ENCODE results near the gene GINS1. TPM values are rescaled to one million over a fixed set of nuclear protein-coding genes. Genes with fewer than 3 reads are reported as not detected.
"Not testable (repeated sequence)": the region's sequence is repeated elsewhere in the genome, so short reads cannot be mapped to it uniquely, and the experiment has no call there.

Gene GINS1
- total RNA-seq, 2 experiments from 2014 or later, result 24.6 to 32.7 TPM

DNA sequence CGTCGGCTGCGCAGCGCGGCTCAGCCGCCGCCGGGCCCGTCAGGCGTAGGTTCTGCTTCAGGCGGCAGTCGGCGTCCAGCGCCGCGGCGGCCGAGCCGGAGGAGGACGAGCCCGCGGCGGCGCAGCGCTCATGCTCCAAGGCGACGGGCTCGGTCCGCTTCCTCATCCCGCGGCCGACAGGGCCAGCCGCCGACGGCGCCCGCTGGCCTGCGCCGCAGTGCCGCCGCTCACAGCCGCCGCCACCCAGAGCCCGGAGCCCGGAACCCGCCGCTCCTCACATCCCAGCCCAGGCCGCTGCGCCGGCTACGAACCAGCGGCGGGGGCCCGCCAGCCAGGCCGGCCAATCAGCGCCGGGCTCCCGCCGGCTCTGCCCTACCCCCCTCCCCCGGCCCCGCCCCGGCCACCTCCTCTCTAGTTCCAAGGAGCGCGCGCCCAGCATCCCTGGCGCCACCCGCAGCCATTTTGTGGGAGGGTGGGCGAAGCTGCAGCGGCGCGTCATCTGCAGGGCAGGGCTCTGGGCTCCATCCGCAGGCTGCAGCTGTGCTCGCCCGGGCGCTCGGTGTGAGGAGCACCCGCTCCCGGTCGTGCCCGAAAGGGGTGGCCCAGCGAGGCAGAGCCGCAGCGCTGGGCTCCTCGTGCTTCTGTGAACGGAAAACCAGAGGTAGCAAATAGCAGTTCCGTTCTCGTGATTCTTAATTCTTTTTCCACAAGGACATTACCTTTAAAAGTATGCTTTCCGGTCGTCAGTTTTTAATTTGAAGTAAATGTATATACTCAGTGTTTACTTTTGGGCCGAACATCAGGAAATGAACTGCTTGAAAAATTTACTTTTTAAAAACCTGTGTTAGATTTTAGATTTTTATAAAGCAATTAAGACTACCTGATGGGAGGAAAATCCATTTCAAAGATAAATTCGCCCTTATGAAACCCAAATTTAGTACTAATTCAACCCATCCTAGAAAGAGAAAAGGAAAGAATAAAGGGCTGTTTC is 16.6 kb upstream of the GINS1 start, which contains the start of gene ABHD12:
Gene ABHD12, minus strand, starts transcription at position 298 of the 991 bp plus-strand sequence. Its CDS starts 132 bp downstream, at position 166.
- Mint-ChIP-seq H3K36me3 (ENCODE audit: low read depth) (peaks cover 8% of the 10 kb centered on the region), H3K4me1 (peaks cover 12% of the 10 kb centered on the region), H3K27ac (peak within 1 kb of the TSS; percentile 84), H3K9me3 (ENCODE audit: low read depth) (no peaks in the 10 kb centered on the region), H3K27me3 (no peaks in the 10 kb centered on the region), H3K4me3 (peak within 1 kb of the TSS; percentile 79)
- intact Hi-C loops (cut with DNase I, micrococcal nuclease), result loop anchor here (1.0 to 10.0 kb wide), 16 partner anchors 16 to 399 kb away; partner anchors contain the start of genes APMAP (in 2 of the 2), GINS1 (in 2 of the 2), NANP (in 2 of the 2) and PYGB (in 2 of the 2)
- CTCF ChIA-PET, result interaction anchor here (1.7 kb wide), 1 partner anchor 17 kb away, joined by 6 read pairs; the partner anchor contains the start of gene GINS1
- POLR2A ChIA-PET, result interaction anchor here (0.6 to 1.0 kb wide), 3 partner anchors 16 to 80 kb away, joined by 3 to 4 read pairs (median 3); partner anchors contain the start of gene GINS1
- DNase-seq, result peak; percentile 98
- ATAC-seq, result peak; percentile 97

DNA sequence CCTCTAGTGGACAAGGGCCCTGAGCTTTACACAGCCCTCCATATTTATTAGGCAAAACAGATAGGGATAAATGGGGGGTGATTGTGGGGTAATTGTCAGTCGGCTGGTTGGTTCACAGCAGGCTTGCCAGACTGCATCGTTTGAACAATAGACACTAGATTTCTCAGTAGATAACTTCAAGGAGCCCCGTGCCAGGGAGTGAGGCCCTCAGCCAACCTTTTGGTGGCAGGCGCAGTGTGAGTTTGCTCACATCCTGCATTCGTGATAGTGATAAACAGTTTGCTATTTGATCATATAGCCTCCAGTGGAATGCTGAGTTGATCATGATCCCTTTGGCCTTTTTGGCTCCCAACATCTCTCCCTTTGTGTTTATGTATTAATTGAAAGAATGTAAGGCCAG is 13.2 kb upstream of the GINS1 start:
- CTCF ChIA-PET, result interaction anchor here (0.7 kb wide), 1 partner anchor 9 kb away, joined by 3 read pairs; no protein-coding TSS in a partner anchor

DNA sequence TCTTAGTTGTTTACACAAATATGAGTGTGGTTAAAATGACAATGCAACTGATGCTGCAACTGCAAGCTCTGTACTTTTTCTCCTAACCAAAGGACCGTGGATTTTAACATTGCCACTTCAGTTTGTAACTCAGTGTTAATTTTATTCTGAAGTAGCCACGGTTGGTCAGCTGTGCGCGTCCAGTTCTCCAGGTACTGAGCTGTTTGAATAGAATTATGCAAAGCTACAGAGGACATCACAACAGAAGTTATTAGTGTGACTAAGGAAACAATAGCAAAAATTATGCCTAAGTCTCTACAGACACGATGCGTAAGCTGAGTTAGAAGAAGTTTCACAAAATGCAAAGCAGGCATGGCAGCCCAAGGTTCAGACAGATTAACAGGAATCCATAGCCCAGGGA is 12.5 kb upstream of the GINS1 start:
- Mint-ChIP-seq H3K36me3 (ENCODE audit: low read depth) (no peaks in the 10 kb centered on the region), H3K27me3 (no peaks in the 10 kb centered on the region), H3K4me3 (no peak overlapping the region), H3K9me3 (ENCODE audit: low read depth) (no peaks in the 10 kb centered on the region), H3K4me1 (no peaks in the 10 kb centered on the region), H3K27ac (no peak overlapping the region)
- ATAC-seq (no peak), DNase-seq (no peak)
- ChIA-PET CTCF (interaction anchor here (0.8 kb wide), 1 partner anchor 100 kb away, joined by 3 read pairs; no protein-coding TSS in a partner anchor), POLR2A (interaction anchor here (0.5 kb wide), 1 partner anchor 50 kb away, joined by 3 read pairs; no protein-coding TSS in a partner anchor)
- intact Hi-C loops (cut with DNase I, micrococcal nuclease), result loop anchor here (5.0 to 10.0 kb wide), 6 partner anchors 148 to 403 kb away; partner anchors contain the start of genes APMAP (in 1 of the 2), ENTPD6 (in 1 of the 2), NANP (in 1 of the 2) and PYGB (in 1 of the 2)

More for the DNA sequence above, 13.2 kb upstream of the GINS1 start:
- intact Hi-C loops (cut with DNase I, micrococcal nuclease), result loop anchor here (5.0 to 10.0 kb wide), 6 partner anchors 147 to 402 kb away; partner anchors contain the start of genes APMAP (in 1 of the 2), ENTPD6 (in 1 of the 2), NANP (in 1 of the 2) and PYGB (in 1 of the 2)
- peaks cover under 1% of the 10 kb centered on the region for H3K4me1 Mint-ChIP-seq
- H3K27ac Mint-ChIP-seq, result no peak overlapping the region
- POLR2A ChIA-PET, result no interaction called here
- ATAC-seq (no peak), DNase-seq (peak; percentile 13)
- no peaks in the 10 kb centered on the region for H3K9me3 Mint-ChIP-seq (ENCODE audit: low read depth)
- H3K4me3 Mint-ChIP-seq, result no peak overlapping the region
- no peaks in the 10 kb centered on the region for H3K27me3 Mint-ChIP-seq
- no peaks in the 10 kb centered on the region for H3K36me3 Mint-ChIP-seq (ENCODE audit: low read depth)

DNA sequence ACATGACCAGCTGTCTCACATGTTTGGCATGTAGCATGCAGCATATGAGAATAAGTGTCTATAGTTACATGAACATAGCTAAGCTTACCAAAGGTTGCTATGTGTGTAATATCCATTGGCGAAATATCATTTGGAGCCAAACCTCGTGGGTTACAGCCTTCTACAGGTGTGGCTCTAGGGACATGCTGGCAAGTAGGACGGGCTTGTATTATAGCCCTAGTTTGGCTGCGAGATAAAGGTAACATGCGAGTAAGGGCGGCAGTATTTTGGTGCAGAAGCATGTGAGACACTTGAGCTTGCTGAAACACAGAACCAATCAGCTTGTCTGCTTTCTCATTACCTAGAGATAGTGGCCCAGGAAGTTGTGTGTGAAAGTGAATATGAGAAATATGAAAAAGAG is 10.4 kb upstream of the GINS1 start:
- CTCF ChIA-PET, result interaction anchor here (0.6 to 5.7 kb wide), 6 partner anchors 11 to 402 kb away, joined by 3 to 34 read pairs (median 5); partner anchors contain the start of gene GINS1

DNA sequence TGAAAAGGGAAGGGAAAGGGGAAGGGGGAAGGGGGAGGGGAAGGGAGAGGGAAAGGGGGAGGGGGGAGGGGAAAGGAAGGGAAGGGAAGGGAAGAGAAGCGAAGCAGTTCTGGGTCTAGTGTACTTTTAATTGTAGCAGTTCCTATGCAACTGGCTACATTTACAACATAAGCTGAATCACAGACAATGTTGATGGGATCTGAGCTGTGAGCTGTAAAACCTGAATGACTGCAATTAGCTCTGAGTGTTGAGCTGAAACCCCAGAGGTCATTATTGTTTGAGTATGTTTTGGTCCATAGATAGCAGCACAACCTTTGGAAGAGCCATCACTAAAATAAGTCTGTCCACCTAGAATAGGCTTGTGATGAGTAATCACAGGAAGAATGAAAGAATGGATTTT is 9.7 kb upstream of the GINS1 start:
- intact Hi-C loops (cut with DNase I, micrococcal nuclease), result loop anchor here (2.0 to 10.0 kb wide), 4 partner anchors 103 to 403 kb away; partner anchors contain the start of gene PYGB (in 1 of the 2)
- ChIA-PET CTCF (interaction anchor here (0.6 to 5.7 kb wide), 6 partner anchors 11 to 103 kb away, joined by 4 to 34 read pairs (median 5); partner anchors contain the start of gene GINS1), POLR2A (interaction anchor here (1.8 kb wide), 1 partner anchor 10 kb away, joined by 9 read pairs; the partner anchor contains the start of gene GINS1)
- Mint-ChIP-seq H3K27me3 (no peaks in the 10 kb centered on the region), H3K9me3 (ENCODE audit: low read depth) (peaks cover 4% of the 10 kb centered on the region), H3K27ac (no peak overlapping the region), H3K36me3 (ENCODE audit: low read depth) (peaks cover 3% of the 10 kb centered on the region), H3K4me1 (no peaks in the 10 kb centered on the region), H3K4me3 (no peak overlapping the region)
- ATAC-seq, result no peak
- DNase-seq, result no peak

More for the DNA sequence above, 10.4 kb upstream of the GINS1 start:
- DNase-seq (no peak), ATAC-seq (no peak)
- Mint-ChIP-seq H3K36me3 (ENCODE audit: low read depth) (no peaks in the 10 kb centered on the region), H3K4me1 (no peaks in the 10 kb centered on the region), H3K27me3 (no peaks in the 10 kb centered on the region), H3K9me3 (ENCODE audit: low read depth) (no peaks in the 10 kb centered on the region), H3K27ac (no peak overlapping the region), H3K4me3 (no peak overlapping the region)
- intact Hi-C loops (cut with DNase I, micrococcal nuclease), result loop anchor here in 1 of 2 experiments (10.0 kb wide), 1 partner anchor 322 kb away; no protein-coding TSS in a partner anchor
- POLR2A ChIA-PET, result no interaction called here

DNA sequence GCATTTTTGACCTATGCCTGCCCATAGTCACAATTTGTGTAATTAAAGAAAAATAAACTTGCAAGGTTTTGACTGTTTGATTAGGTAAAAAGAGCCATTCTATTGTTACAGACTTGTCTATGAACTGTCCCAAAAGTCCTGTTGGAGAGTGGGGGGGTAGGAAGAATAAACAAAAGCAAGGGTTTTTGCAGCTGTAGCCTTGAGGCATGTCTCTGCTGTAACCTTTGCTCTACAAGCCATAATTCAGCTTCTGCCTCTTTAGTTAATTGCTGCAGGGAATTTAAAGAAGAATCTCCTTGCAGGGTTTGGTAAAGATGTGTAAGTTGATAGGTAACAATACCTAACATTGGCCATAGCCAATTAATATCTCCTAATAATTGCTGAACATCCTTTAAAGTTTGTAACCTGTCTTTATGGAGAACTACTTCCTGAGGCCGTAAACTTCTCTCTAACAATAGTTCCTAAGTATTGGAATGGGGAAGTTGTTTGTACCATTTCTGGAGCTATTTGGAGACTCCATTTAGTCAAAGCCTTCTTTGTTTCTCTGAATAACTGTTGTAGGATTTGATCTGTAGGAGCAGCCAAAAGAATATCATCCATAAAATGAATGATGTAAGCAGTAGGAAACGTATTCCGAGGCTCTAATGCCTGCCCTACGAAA is 9.0 kb upstream of the GINS1 start:
- Mint-ChIP-seq H3K4me1 (no peaks in the 10 kb centered on the region), H3K4me3 (no peak overlapping the region), H3K27me3 (no peaks in the 10 kb centered on the region), H3K36me3 (ENCODE audit: low read depth) (peaks cover 3% of the 10 kb centered on the region), H3K9me3 (ENCODE audit: low read depth) (peaks cover 9% of the 10 kb centered on the region), H3K27ac (no peak overlapping the region)
- ChIA-PET CTCF (interaction anchor here (0.6 to 5.7 kb wide), 13 partner anchors 10 to 405 kb away, joined by 3 to 34 read pairs (median 4); partner anchors contain the start of gene GINS1), POLR2A (interaction anchor here (1.8 kb wide), 1 partner anchor 9 kb away, joined by 9 read pairs; the partner anchor contains the start of gene GINS1)
- DNase-seq (no peak), ATAC-seq (no peak)
- intact Hi-C loops (cut with DNase I, micrococcal nuclease), result loop anchor here (1.0 to 10.0 kb wide), 5 partner anchors 104 to 404 kb away; partner anchors contain the start of gene PYGB (in 1 of the 2)

DNA sequence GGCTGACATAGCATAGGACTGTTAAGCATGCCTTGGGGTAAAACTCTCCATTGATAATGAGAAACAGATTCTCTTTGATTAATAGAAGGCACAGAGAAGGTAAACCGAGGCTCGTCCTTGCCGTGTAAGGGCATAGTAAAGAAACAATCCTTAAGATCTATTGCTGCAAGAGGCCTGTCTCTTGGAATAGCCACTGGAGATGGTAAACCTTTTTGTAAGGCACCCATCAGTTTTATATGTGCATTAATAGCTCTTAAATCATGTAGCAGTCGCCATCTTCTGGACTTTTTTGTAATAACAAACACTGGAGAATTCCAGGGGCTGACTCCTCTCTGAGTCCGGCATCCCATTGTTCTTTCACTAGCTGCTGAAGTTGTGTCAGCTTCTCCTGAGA is 8.4 kb upstream of the GINS1 start:
- DNase-seq (peak; percentile 15), ATAC-seq (peak; percentile 63)
- H3K36me3 Mint-ChIP-seq (ENCODE audit: low read depth), result peaks cover 3% of the 10 kb centered on the region
- ChIA-PET POLR2A (interaction anchor here (1.8 kb wide), 1 partner anchor 9 kb away, joined by 9 read pairs; the partner anchor contains the start of gene GINS1), CTCF (interaction anchor here (0.6 to 5.7 kb wide), 15 partner anchors 9 to 405 kb away, joined by 3 to 34 read pairs (median 4); partner anchors contain the start of gene GINS1)
- no peak overlapping the region for H3K27ac Mint-ChIP-seq
- no peaks in the 10 kb centered on the region for H3K4me1 Mint-ChIP-seq
- H3K27me3 Mint-ChIP-seq, result no peaks in the 10 kb centered on the region
- H3K9me3 Mint-ChIP-seq (ENCODE audit: low read depth), result peaks cover 11% of the 10 kb centered on the region
- no peak overlapping the region for H3K4me3 Mint-ChIP-seq
- intact Hi-C loops (cut with DNase I, micrococcal nuclease), result loop anchor here (1.0 to 10.0 kb wide), 5 partner anchors 104 to 404 kb away; partner anchors contain the start of gene PYGB (in 1 of the 2)

DNA sequence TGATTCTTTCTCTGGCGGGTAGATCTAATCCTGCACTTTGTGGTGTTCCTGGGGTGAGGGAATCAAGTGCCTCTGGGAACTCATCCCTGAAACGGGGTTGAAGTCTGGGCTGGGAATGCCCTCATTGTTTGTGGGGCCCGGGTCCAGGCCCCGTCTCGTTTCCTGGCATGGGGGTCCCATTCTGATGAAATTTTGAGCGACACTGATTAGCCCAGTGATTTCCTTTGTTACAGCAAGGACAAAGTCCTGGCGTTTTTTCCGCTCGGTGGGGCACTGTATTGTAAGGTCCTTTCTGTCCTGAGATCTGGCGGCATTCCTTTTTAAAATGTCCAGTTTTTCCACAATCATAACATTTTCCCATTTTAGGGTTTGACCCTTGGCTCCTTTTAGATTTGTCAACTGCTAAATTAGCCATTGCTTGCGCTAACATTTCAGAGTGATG is 7.2 kb upstream of the GINS1 start:
- H3K27me3 Mint-ChIP-seq; DNase-seq; ATAC-seq; H3K36me3 Mint-ChIP-seq (ENCODE audit: low read depth); H3K4me1 Mint-ChIP-seq; H3K4me3 Mint-ChIP-seq; POLR2A ChIA-PET; H3K27ac Mint-ChIP-seq: not testable (repeated sequence)
- intact Hi-C loops (cut with DNase I, micrococcal nuclease), result loop anchor here (10.0 kb wide), 1 partner anchor 184 kb away; the partner anchor contains the start of gene NINL (in 2 of the 2)
- CTCF ChIA-PET, result interaction anchor here (1.1 to 5.7 kb wide), 4 partner anchors 101 to 251 kb away, joined by 3 to 34 read pairs (median 6); no protein-coding TSS in a partner anchor
- H3K9me3 Mint-ChIP-seq (ENCODE audit: low read depth), result peaks cover 17% of the 10 kb centered on the region

DNA sequence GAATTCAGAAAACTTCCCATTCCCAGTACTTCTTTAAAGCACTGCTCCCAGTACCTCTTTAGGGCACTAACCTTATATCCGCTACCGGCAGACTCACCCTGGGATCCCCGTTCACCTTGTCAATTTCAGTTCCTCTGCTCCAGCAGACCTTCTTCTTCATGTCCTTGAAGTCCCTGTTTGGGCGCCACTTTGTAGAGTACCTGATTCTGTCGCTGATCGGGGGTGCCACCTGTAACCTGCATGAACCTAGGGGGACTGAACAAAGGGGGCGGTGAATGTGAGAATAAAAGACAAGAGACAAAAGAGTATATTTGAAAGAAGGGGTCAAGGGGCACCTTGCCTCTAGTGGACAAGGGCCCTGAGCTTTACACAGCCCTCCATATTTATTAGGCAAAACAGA is 4.9 kb upstream of the GINS1 start:
- peaks cover 17% of the 10 kb centered on the region for H3K9me3 Mint-ChIP-seq (ENCODE audit: low read depth)
- intact Hi-C loops (cut with DNase I, micrococcal nuclease), result loop anchor here (10.0 kb wide), 1 partner anchor 182 kb away; the partner anchor contains the start of gene NINL (in 2 of the 2)
- ChIA-PET POLR2A (no interaction called here), CTCF (no interaction called here)
- peaks cover 6% of the 10 kb centered on the region for H3K4me1 Mint-ChIP-seq
- no peak for DNase-seq
- H3K4me3 Mint-ChIP-seq, result no peak overlapping the region
- H3K27me3 Mint-ChIP-seq, result no peaks in the 10 kb centered on the region
- no peak for ATAC-seq
- peaks cover 5% of the 10 kb centered on the region for H3K36me3 Mint-ChIP-seq (ENCODE audit: low read depth)
- H3K27ac Mint-ChIP-seq, result no peak overlapping the region

DNA sequence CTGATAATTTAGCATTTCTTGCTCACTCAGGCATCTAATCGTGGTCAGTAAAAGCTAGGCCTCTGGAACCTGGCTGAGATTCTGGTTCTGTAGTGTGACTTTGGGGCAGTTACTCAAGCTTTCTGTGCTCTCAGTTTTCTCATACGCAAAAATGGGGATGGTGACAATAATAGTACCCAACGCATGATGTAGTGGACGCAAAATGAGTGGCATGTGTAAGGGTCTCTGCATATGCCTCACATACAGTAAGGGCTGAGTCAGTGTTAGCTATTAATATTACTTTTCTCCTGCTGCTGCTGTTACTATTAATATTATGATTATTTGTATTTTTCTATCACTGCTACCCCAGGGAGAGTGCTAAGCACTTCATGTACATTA is 686 bp downstream of the GINS1 start:
- DNase-seq (no peak), ATAC-seq (peak; percentile 24)
- ChIA-PET POLR2A (interaction anchor here (0.6 to 1.7 kb wide), 6 partner anchors 9 to 340 kb away, joined by 3 to 9 read pairs (median 3); partner anchors contain the start of genes ABHD12 and ENTPD6), CTCF (interaction anchor here (0.5 to 2.6 kb wide), 10 partner anchors 9 to 747 kb away, joined by 3 to 21 read pairs (median 4); partner anchors contain the start of gene ABHD12)
- Mint-ChIP-seq H3K36me3 (ENCODE audit: low read depth) (peaks cover 17% of the 10 kb centered on the region), H3K4me3 (peak overlapping the region; percentile 78), H3K27ac (peak overlapping the region; percentile 94), H3K9me3 (ENCODE audit: low read depth) (peaks cover 12% of the 10 kb centered on the region), H3K4me1 (peaks cover 16% of the 10 kb centered on the region), H3K27me3 (no peaks in the 10 kb centered on the region)
- intact Hi-C loops (cut with DNase I, micrococcal nuclease), result loop anchor here (5.0 to 10.0 kb wide), 3 partner anchors 177 to 416 kb away; partner anchors contain the start of genes NINL (in 2 of the 2), APMAP (in 1 of the 2) and NANP (in 1 of the 2)

Data from activated CD4-positive, alpha-beta T cell treated with anti-CD3 and anti-CD28 coated beads for 36 hours (primary cell).